IMR-90 (cell line): ENCODE measurements around the gene KLHL36. TPM values are rescaled to one million over a fixed set of nuclear protein-coding genes. Genes with fewer than 3 reads are reported as not detected.
A peak's percentile ranks its signal among the peaks of the same experiment; 100 is the strongest.

Source experiments
- ATAC-seq: fragments of 200-7000 bp; cut with Tn5 transposase; 2 replicates; pipeline ENCODE4 v1.9.1; 2020; ENCODE audit warnings: low read depth, mild to moderate bottlenecking, moderate library complexity
- BruUV-seq: library from RNA; stranded (reverse); fragments of 400-500 nt; replicated peaks from 2 replicates; lab custom pipeline; 2021; lab: Mats Ljungman, UMichigan
- CTCF ChIA-PET: fragments of 300-600 bp; formaldehyde crosslinking; extraction: SDS; loops from one replicate; lab custom pipeline; 2021; ENCODE audit warnings: antibody characterized with exemption; lab: Yijun Ruan, JAX
- POLR2A ChIA-PET: fragments of 300-600 bp; sonication (Branson Sonifier 250); formaldehyde crosslinking; loops from one replicate; lab custom pipeline; 2022; ENCODE audit warnings: antibody characterized with exemption; ENCODE audit not compliant: unreplicated experiment; lab: Charles Lee
- DNase-seq: peaks from one replicate; pipeline ENCODE4 v3.0.0; 2013
- H2AFZ ChIP-seq: replicated peaks from 2 replicates; pipeline ENCODE3; 2013; ENCODE audit warnings: low read length, mild to moderate bottlenecking; ENCODE audit not compliant: poor library complexity
- H2AK5ac ChIP-seq: 2 replicates; pipeline ENCODE4 v1.6.1; 2013; ENCODE audit warnings: low read depth, low read length, inconsistent platforms
- H2AK9ac ChIP-seq: replicated peaks from 2 replicates; pipeline ENCODE3; 2013; ENCODE audit warnings: mild to moderate bottlenecking, low read depth, low read length, moderate library complexity; ENCODE audit not compliant: poor library complexity
- H2BK120ac ChIP-seq: 2 replicates; pipeline ENCODE4 v1.6.1; 2013; ENCODE audit warnings: low read depth, low read length, inconsistent platforms
- H2BK15ac ChIP-seq: 3 replicates; pipeline ENCODE4 v1.6.1; 2013; ENCODE audit warnings: low read depth, low read length, inconsistent platforms
- H2BK20ac ChIP-seq: 2 replicates; pipeline ENCODE4 v1.6.1; 2013; ENCODE audit warnings: low read depth, mild to moderate bottlenecking, inconsistent platforms, low read length, moderate library complexity
- H2BK5ac ChIP-seq: 2 replicates; pipeline ENCODE4 v1.6.1; 2013; ENCODE audit warnings: mild to moderate bottlenecking, low read depth, low read length, inconsistent platforms; ENCODE audit not compliant: poor library complexity, severe bottlenecking
- H3K14ac ChIP-seq: replicated peaks from 2 replicates; pipeline ENCODE4 v1.6.1; 2013; ENCODE audit warnings: low read depth, low read length, inconsistent platforms
- H3K18ac ChIP-seq: 2 replicates; pipeline ENCODE4 v1.6.1; 2013; ENCODE audit warnings: low read depth, low read length, control low read depth
- H3K23ac ChIP-seq: 2 replicates; pipeline ENCODE4 v1.6.1; 2013; ENCODE audit warnings: low read depth, low read length, inconsistent platforms
- H3K27ac ChIP-seq: 2 replicates; pipeline ENCODE4 v1.5.1; 2013; ENCODE audit warnings: mild to moderate bottlenecking, control low read depth, low read length; ENCODE audit not compliant: insufficient read depth
- H3K27me3 ChIP-seq: 2 replicates; pipeline ENCODE4 v1.6.1; 2013; ENCODE audit warnings: low read length; ENCODE audit not compliant: control insufficient read depth, insufficient read depth
- H3K36me3 ChIP-seq: 2 replicates; pipeline ENCODE4 v1.6.1; 2013; ENCODE audit warnings: low read length, mixed read lengths; ENCODE audit not compliant: control insufficient read depth, insufficient read depth
- H3K4ac ChIP-seq: 2 replicates; pipeline ENCODE4 v1.6.1; 2013; ENCODE audit warnings: low read depth, low read length, inconsistent platforms
- H3K4me1 ChIP-seq: 2 replicates; pipeline ENCODE4 v1.6.1; 2013; ENCODE audit warnings: low read length, mixed read lengths; ENCODE audit not compliant: control insufficient read depth, insufficient read depth
- H3K4me2 ChIP-seq: 2 replicates; pipeline ENCODE4 v1.6.1; 2013; ENCODE audit warnings: low read depth, mild to moderate bottlenecking, control low read depth, low read length, moderate library complexity
- H3K4me3 ChIP-seq: 2 replicates; pipeline ENCODE4 v1.5.1; 2013; ENCODE audit warnings: low read depth, mild to moderate bottlenecking, control low read depth, low read length, moderate library complexity; ENCODE audit not compliant: insufficient read depth
- H3K56ac ChIP-seq: 2 replicates; pipeline ENCODE4 v1.6.1; 2013; ENCODE audit warnings: low read length, inconsistent platforms; ENCODE audit not compliant: insufficient read depth; ENCODE audit errors: extremely low read depth
- H3K79me1 ChIP-seq, 2 experiments: 2 replicates each; pipeline ENCODE4 v1.6.1; 2013; ENCODE audit warnings: low read length in 2 of 2, inconsistent platforms in 1 of 2, low read depth in 1 of 2
- H3K9ac ChIP-seq: 2 replicates; pipeline ENCODE4 v1.6.1; 2013; ENCODE audit warnings: low read depth, low read length, control low read depth
- H3K9me1 ChIP-seq: 2 replicates; pipeline ENCODE4 v1.6.1; 2013; ENCODE audit warnings: low read length, inconsistent platforms; ENCODE audit not compliant: insufficient read depth
- H3K9me3 ChIP-seq: 2 replicates; pipeline ENCODE4 v1.6.1; 2013; ENCODE audit warnings: low read length; ENCODE audit not compliant: control insufficient read depth, insufficient read depth
- H4K20me1 ChIP-seq: 2 replicates; pipeline ENCODE4 v1.6.1; 2013; ENCODE audit warnings: low read length, inconsistent platforms; ENCODE audit not compliant: insufficient read depth
- H4K5ac ChIP-seq: 2 replicates; pipeline ENCODE4 v1.6.1; 2013; ENCODE audit warnings: mild to moderate bottlenecking, low read depth, low read length, control low read depth
- H4K8ac ChIP-seq, 2 experiments: 2 replicates each; pipeline ENCODE4 v1.6.1; 2013; ENCODE audit warnings: low read depth in 2 of 2, low read length in 2 of 2, control low read depth in 1 of 2, inconsistent platforms in 1 of 2
- H4K91ac ChIP-seq: 2 replicates; pipeline ENCODE4 v1.6.1; 2013; ENCODE audit warnings: low read depth, low read length, inconsistent platforms; ENCODE audit not compliant: insufficient read depth
- FOS ChIP-seq: fragments of 150-350 bp; IDR thresholded peaks from 2 replicates; pipeline ENCODE4 v1.6.1; 2016; ENCODE audit warnings: low read depth, low read length
- MAZ ChIP-seq: IDR thresholded peaks from 2 replicates; pipeline ENCODE4 v1.6.1; 2012; ENCODE audit warnings: low read depth, mild to moderate bottlenecking, low read length, improper control_type of control experiment, moderate library complexity, borderline replicate concordance
- NFE2L2 ChIP-seq: fragments of 150-350 bp; IDR thresholded peaks from 2 replicates; pipeline ENCODE4 v1.6.1; 2016; ENCODE audit warnings: low read depth, mild to moderate bottlenecking, low read length
- RAD21 ChIP-seq: IDR thresholded peaks from 2 replicates; pipeline ENCODE4 v1.6.1; 2012; ENCODE audit warnings: low read length, improper control_type of control experiment
- WGBS, 2 experiments: methylation state at CpG; one replicate each; pipeline versions ENCODE4 v1.1.5 to v1.1.7; 2013; ENCODE audit warnings: missing lambda C conversion rate in 2 of 2; ENCODE audit not compliant: insufficient read length in 1 of 2; ENCODE audit errors: extremely low coverage in 2 of 2; 5-methylcytosine and 5-hydroxymethylcytosine counted together
- dilution Hi-C: fragments of 300-500 bp; cut with HindIII; formaldehyde crosslinking; loops from one replicate; pipeline ENCODE4 v1.14.3; 2018; ENCODE audit warnings: low sequenced_read_pairs; ENCODE audit not compliant: unreplicated experiment
- in situ Hi-C: fragments of 300-500 bp; cut with MboI; formaldehyde crosslinking; loops from 3 replicates; pipeline ENCODE4 v1.14.3; 2019; ENCODE audit warnings: low sequenced_read_pairs, inconsistent platforms, mixed read lengths
- intact Hi-C: fragments of 100-400 bp; cut with micrococcal nuclease; formaldehyde crosslinking; loops from 2 replicates; pipeline ENCODE4 v1.10.0; 2022
- polyA plus RNA-seq, 3 experiments: library from polyadenylated mRNA; depleted of rRNA; stranded (reverse); fragments of >200 nt; gene quantifications; 2 replicates each; pipeline ENCODE4 v1.2.3, GENCODE V29; 2012; ENCODE audit warnings: low replicate concordance in 1 of 3
- total RNA-seq: library from RNA; depleted of rRNA; stranded (reverse); fragments of >200 nt; gene quantifications from 2 replicates; pipeline ENCODE4 v1.2.3, GENCODE V29; 2012
- TF ChIP-seq, protein P1 (sequence below): fragments of 150-350 bp; IDR thresholded peaks from 2 replicates; pipeline ENCODE4 v1.6.1; 2016; ENCODE audit warnings: low read depth, mild to moderate bottlenecking, low read length, moderate library complexity, borderline replicate concordance
- TF ChIP-seq, protein P2 (sequence below): fragments of 150-350 bp; IDR thresholded peaks from 2 replicates; pipeline ENCODE4 v1.6.1; 2017; ENCODE audit warnings: mild to moderate bottlenecking, antibody characterized with exemption, low read length, low read depth
- TF ChIP-seq, protein P3 (sequence below): conservative IDR thresholded peaks from 2 replicates; pipeline ENCODE4 v1.5.1; 2012; ENCODE audit warnings: mild to moderate bottlenecking, low read depth, low read length, improper control_type of control experiment

Gene KLHL36
- total and polyA plus RNA-seq, 2 of the 4 experiments (the other 2 are of a cell fraction): 45.9 to 46.3 TPM

DNA sequence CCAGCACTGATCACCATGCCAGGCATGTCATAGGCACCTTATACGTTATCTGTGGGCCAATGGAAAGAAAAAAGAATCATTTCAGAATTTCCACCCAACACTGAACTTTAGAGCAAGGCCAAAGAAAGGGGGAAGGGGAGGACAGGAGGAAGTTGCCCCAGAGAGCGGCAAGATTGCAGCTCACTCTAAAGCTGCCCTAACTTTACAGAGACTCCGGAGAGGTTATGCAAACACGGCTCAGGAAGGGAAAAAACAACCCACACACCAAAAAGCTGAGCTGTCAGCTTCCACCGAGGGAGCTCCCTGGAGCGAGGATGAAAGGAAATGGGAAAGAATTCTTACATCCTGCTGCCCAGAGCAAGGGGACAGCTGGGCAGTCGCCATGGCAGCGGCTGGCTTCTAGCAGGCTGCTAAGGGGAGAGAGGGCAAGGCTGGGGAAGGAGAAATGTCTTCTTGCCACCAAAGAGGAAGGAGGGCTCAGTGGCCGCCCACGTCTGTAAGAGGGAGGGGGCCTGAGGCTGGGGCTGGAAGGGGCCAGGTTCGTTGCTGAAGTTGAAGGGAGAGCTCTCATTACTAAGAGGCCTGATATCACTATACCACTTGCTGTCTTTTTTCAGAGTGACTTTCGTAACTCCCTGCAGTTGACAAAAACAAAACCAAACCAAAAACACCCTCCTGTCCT, 48.6 kb upstream of the KLHL36 start (continued):
- TF ChIP-seq, protein P1, sequence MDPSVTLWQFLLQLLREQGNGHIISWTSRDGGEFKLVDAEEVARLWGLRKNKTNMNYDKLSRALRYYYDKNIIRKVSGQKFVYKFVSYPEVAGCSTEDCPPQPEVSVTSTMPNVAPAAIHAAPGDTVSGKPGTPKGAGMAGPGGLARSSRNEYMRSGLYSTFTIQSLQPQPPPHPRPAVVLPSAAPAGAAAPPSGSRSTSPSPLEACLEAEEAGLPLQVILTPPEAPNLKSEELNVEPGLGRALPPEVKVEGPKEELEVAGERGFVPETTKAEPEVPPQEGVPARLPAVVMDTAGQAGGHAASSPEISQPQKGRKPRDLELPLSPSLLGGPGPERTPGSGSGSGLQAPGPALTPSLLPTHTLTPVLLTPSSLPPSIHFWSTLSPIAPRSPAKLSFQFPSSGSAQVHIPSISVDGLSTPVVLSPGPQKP: no peak

DNA sequence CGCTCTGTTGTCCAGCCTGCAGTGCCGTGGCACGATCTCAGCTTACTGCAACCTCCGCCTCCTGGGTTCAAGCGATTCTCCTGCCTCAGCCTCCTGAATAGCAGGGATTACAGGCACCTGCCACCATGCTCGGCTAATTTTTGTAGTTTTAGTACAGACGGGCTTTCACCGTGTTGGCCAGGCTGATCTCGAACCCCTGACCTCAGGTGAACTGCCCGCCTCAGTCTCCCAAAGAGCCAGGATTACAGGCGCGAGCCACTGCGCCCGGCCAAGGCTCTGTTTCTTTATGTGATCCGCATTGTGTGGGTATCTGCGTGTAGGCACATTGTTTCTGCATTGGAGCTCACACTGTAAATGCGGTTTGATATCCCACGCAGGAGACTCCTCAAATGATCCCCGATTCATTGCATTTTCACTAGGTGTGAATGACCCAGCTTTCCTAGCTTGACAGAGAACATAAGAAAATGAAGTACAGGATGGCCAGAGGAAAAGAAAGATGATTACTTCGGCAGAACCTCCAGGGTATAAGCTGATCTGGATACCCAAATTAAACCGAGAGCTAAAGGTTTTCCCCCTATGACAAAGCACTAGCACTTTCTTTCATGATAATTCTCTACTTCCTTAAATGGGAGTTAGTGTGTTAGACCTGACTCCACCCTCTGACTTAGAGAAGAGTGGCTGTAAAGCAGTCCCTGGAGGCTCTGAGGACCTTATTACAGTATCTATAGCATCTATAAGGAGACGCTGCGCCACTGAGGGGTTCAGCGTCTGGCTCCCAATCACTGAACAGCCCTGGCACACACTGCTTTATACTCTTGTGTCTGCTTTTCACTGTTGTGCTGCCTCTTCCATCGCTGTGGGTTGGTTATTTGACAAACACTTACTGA, 47.7 kb upstream of the KLHL36 start:
- Histone ChIP-seq H3K79me1 (peaks cover 21 to 80% of the 10 kb centered on the region in 2 experiments), H4K20me1 (peaks cover 95% of the 10 kb centered on the region), H3K27me3 (no peaks in the 10 kb centered on the region), H2AK5ac (peak overlapping the region; percentile 91), H2BK15ac (peak overlapping the region; percentile 74), H3K4me1 (peaks cover 50% of the 10 kb centered on the region), H3K4ac (peak overlapping the region; percentile 83), H2AFZ (no peak overlapping the region), H3K9me3 (peaks cover 3% of the 10 kb centered on the region; the same call in 1 of the 2 replicates), H3K4me2 (peak overlapping the region; percentile 70), H2BK5ac (peak overlapping the region; percentile 72), H3K27ac (peak overlapping the region; percentile 86), H4K8ac (peak overlapping the region; percentile 45 to 77), H3K9ac (peak overlapping the region; percentile 55), H3K9me1 (peaks cover 38% of the 10 kb centered on the region), H2AK9ac (peak overlapping the region; percentile 21), H3K4me3 (no peak overlapping the region), H2BK120ac (peak overlapping the region; percentile 78), H4K5ac (peak overlapping the region; percentile 75), H3K36me3 (peaks cover 13% of the 10 kb centered on the region), H3K56ac (peak overlapping the region; percentile 69), H4K91ac (peak overlapping the region; percentile 86), H3K14ac (peak overlapping the region; percentile 78), H3K18ac (peak overlapping the region; percentile 85), H3K23ac (peak overlapping the region; percentile 86), H2BK20ac (peak overlapping the region; percentile 55)
- ATAC-seq (no peak), DNase-seq (peak; percentile 43)
- ChIA-PET CTCF (no interaction called here), POLR2A (no interaction called here)
- WGBS, 2 experiments: 67% methylated on average over 11 of the region's 25 CpGs; no CpG with 5 or more reads in 1 of the 2 experiments
- intact Hi-C loops (no loop called here), in situ Hi-C loops (no loop called here), dilution Hi-C loops (no loop called here)
- no TSS peak for BruUV-seq
- TF ChIP-seq, protein P2, sequence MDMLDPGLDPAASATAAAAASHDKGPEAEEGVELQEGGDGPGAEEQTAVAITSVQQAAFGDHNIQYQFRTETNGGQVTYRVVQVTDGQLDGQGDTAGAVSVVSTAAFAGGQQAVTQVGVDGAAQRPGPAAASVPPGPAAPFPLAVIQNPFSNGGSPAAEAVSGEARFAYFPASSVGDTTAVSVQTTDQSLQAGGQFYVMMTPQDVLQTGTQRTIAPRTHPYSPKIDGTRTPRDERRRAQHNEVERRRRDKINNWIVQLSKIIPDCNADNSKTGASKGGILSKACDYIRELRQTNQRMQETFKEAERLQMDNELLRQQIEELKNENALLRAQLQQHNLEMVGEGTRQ: no peak
- no peak for TF ChIP-seq RAD21
- TF ChIP-seq FOS: no peak
- TF ChIP-seq NFE2L2: no peak
- TF ChIP-seq, protein P1: no peak
- TF ChIP-seq MAZ: no peak
- TF ChIP-seq, protein P3, sequence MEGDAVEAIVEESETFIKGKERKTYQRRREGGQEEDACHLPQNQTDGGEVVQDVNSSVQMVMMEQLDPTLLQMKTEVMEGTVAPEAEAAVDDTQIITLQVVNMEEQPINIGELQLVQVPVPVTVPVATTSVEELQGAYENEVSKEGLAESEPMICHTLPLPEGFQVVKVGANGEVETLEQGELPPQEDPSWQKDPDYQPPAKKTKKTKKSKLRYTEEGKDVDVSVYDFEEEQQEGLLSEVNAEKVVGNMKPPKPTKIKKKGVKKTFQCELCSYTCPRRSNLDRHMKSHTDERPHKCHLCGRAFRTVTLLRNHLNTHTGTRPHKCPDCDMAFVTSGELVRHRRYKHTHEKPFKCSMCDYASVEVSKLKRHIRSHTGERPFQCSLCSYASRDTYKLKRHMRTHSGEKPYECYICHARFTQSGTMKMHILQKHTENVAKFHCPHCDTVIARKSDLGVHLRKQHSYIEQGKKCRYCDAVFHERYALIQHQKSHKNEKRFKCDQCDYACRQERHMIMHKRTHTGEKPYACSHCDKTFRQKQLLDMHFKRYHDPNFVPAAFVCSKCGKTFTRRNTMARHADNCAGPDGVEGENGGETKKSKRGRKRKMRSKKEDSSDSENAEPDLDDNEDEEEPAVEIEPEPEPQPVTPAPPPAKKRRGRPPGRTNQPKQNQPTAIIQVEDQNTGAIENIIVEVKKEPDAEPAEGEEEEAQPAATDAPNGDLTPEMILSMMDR: no peak
